ENCODE measurements around the gene TCEAL9. TPM values are rescaled to one million over a fixed set of nuclear protein-coding genes. Genes with fewer than 3 reads are reported as not detected.

Gene TCEAL9
- total RNA-seq, 2 experiments from 2014 or later, result 2.0 TPM; not detected in 1

DNA sequence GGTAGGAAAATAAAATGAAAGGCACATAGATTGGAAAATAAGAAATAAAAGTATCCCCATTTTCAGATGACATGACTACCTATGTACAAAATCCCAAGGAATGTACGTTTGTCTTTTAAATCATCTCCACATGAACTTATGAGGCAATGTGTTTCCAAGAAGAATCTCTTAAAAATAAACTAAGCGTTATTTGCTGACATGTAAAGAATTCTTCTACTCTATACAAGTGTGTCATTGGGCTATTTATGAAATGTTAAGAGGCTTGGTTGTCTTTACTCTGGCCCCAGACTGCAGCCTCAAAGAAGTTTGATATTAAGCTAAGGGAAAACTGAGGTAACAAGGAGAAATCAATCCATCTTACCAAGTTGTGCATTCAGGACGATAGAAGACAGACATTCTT, 37.2 kb downstream of the TCEAL9 start:
- H3K9me3 ChIP-seq (ENCODE audit: low read length), result no peaks in the 10 kb centered on the region
- H4K20me1 ChIP-seq (ENCODE audit: insufficient read depth, low read length), result no peaks in the 10 kb centered on the region
- ChIA-PET POLR2A (no interaction called here), CTCF (ENCODE audit: unreplicated experiment) (no interaction called here)
- DNase-seq (ENCODE audit: low spot score), result no peak
- H3K9me2 ChIP-seq (ENCODE audit: insufficient read depth, low read length), result no peaks in the 10 kb centered on the region
- no peak overlapping the region for H2AFZ ChIP-seq (ENCODE audit: low read length)
- H3K27ac ChIP-seq (ENCODE audit: low read depth, low read length, poor library complexity, severe bottlenecking), result no peak overlapping the region
- H3K4me1 ChIP-seq (ENCODE audit: insufficient read depth, low read length, poor library complexity, severe bottlenecking), result no peaks in the 10 kb centered on the region
- no peaks in the 10 kb centered on the region for H3K36me3 ChIP-seq (ENCODE audit: insufficient read depth, low read length)
- intact Hi-C loops (cut with micrococcal nuclease; ENCODE audit: unreplicated experiment), result no loop called here
- no peak overlapping the region for H3K4me3 ChIP-seq (ENCODE audit: low read depth, low read length, poor library complexity, severe bottlenecking)
- no peak overlapping the region for H3K4me2 ChIP-seq (ENCODE audit: low read length)
- no TSS peak for BruUV-seq (replicated peaks)
- H3K79me2 ChIP-seq (ENCODE audit: insufficient read depth, low read depth, low read length), result no peaks in the 10 kb centered on the region
- TF ChIP-seq EZH2phosphoT487 (IDR thresholded peaks at IDR 0.05; ENCODE audit: borderline replicate concordance, low read depth, low read length), result no peak
- TF ChIP-seq, protein P1, sequence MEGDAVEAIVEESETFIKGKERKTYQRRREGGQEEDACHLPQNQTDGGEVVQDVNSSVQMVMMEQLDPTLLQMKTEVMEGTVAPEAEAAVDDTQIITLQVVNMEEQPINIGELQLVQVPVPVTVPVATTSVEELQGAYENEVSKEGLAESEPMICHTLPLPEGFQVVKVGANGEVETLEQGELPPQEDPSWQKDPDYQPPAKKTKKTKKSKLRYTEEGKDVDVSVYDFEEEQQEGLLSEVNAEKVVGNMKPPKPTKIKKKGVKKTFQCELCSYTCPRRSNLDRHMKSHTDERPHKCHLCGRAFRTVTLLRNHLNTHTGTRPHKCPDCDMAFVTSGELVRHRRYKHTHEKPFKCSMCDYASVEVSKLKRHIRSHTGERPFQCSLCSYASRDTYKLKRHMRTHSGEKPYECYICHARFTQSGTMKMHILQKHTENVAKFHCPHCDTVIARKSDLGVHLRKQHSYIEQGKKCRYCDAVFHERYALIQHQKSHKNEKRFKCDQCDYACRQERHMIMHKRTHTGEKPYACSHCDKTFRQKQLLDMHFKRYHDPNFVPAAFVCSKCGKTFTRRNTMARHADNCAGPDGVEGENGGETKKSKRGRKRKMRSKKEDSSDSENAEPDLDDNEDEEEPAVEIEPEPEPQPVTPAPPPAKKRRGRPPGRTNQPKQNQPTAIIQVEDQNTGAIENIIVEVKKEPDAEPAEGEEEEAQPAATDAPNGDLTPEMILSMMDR (conservative IDR thresholded peaks at IDR 0.05; ENCODE audit: low read length), result no peak

DNA sequence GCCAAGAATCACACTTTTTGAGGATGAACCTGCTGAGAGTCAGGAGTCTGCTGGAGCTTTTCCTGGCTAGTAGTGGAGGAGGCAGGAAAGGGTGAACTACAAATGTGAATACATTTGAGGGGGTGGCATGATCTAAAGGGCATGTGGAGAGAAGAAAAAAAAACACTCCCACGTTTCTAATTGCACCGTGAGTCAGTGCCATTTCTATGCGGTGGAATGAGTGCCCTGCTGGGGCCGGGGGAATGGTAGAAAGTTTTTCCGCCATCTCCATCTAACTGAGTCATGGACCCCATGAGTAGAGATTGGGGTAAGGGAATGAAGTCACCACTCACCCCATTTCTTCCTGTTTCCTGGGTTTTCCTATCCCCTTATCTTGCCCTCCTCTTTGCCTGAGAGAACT, 39.9 kb downstream of the TCEAL9 start:
- Histone ChIP-seq H3K79me2 (ENCODE audit: insufficient read depth, low read depth, low read length) (no peaks in the 10 kb centered on the region), H3K4me3 (ENCODE audit: low read depth, low read length, poor library complexity, severe bottlenecking) (no peak overlapping the region), H4K20me1 (ENCODE audit: insufficient read depth, low read length) (no peaks in the 10 kb centered on the region), H3K4me2 (ENCODE audit: low read length) (no peak overlapping the region), H3K27ac (ENCODE audit: low read depth, low read length, poor library complexity, severe bottlenecking) (no peak overlapping the region), H3K4me1 (ENCODE audit: insufficient read depth, low read length, poor library complexity, severe bottlenecking) (no peaks in the 10 kb centered on the region), H3K9me3 (ENCODE audit: low read length) (no peaks in the 10 kb centered on the region), H3K36me3 (ENCODE audit: insufficient read depth, low read length) (no peaks in the 10 kb centered on the region), H3K9me2 (ENCODE audit: insufficient read depth, low read length) (no peaks in the 10 kb centered on the region), H2AFZ (ENCODE audit: low read length) (no peak overlapping the region)
- ChIA-PET POLR2A (no interaction called here), CTCF (ENCODE audit: unreplicated experiment) (no interaction called here)
- no TSS peak for BruUV-seq (replicated peaks)
- no peak for TF ChIP-seq EZH2phosphoT487 (IDR thresholded peaks at IDR 0.05; ENCODE audit: borderline replicate concordance, low read depth, low read length)
- TF ChIP-seq, protein P1 (conservative IDR thresholded peaks at IDR 0.05; ENCODE audit: low read length), result no peak
- intact Hi-C loops (cut with micrococcal nuclease; ENCODE audit: unreplicated experiment), result no loop called here
- no peak for DNase-seq (ENCODE audit: low spot score)

- no TSS peak for BruUV-seq (replicated peaks)
- no peaks in the 10 kb centered on the region for H3K9me3 ChIP-seq (ENCODE audit: low read length)
- H3K36me3 ChIP-seq (ENCODE audit: insufficient read depth, low read length), result no peaks in the 10 kb centered on the region
- H3K27ac ChIP-seq (ENCODE audit: low read depth, low read length, poor library complexity, severe bottlenecking), result no peak overlapping the region
- no peaks in the 10 kb centered on the region for H3K9me2 ChIP-seq (ENCODE audit: insufficient read depth, low read length)
- no peak for DNase-seq (ENCODE audit: low spot score)
- POLR2A ChIA-PET, result interaction anchor here (0.9 kb wide), 1 partner anchor 11 kb away, joined by 4 read pairs; no protein-coding TSS in a partner anchor
- CTCF ChIA-PET (ENCODE audit: unreplicated experiment), result no interaction called here
- TF ChIP-seq, protein P1 (conservative IDR thresholded peaks at IDR 0.05; ENCODE audit: low read length), result no peak
- no peak for TF ChIP-seq EZH2phosphoT487 (IDR thresholded peaks at IDR 0.05; ENCODE audit: borderline replicate concordance, low read depth, low read length)
- intact Hi-C loops (cut with micrococcal nuclease; ENCODE audit: unreplicated experiment), result no loop called here
- no peaks in the 10 kb centered on the region for H3K79me2 ChIP-seq (ENCODE audit: insufficient read depth, low read depth, low read length)
- no peaks in the 10 kb centered on the region for H4K20me1 ChIP-seq (ENCODE audit: insufficient read depth, low read length)
- no peak overlapping the region for H2AFZ ChIP-seq (ENCODE audit: low read length)
- no peak overlapping the region for H3K4me3 ChIP-seq (ENCODE audit: low read depth, low read length, poor library complexity, severe bottlenecking)
- no peaks in the 10 kb centered on the region for H3K4me1 ChIP-seq (ENCODE audit: insufficient read depth, low read length, poor library complexity, severe bottlenecking)
- no peak overlapping the region for H3K4me2 ChIP-seq (ENCODE audit: low read length)
Observed at GRCh38 chrX:103396660-103397059, 40.4 kb downstream of the TCEAL9 start.
